Iris pigment epithelial cell (primary cell): Measurements from ENCODE around the gene DSCAML1.

ENCODE experiments used
- DNase-seq: peaks from one replicate; pipeline ENCODE4 v3.0.0-alpha.2; 2011; ENCODE audit warnings: low read depth

Gene DSCAML1

DNA sequence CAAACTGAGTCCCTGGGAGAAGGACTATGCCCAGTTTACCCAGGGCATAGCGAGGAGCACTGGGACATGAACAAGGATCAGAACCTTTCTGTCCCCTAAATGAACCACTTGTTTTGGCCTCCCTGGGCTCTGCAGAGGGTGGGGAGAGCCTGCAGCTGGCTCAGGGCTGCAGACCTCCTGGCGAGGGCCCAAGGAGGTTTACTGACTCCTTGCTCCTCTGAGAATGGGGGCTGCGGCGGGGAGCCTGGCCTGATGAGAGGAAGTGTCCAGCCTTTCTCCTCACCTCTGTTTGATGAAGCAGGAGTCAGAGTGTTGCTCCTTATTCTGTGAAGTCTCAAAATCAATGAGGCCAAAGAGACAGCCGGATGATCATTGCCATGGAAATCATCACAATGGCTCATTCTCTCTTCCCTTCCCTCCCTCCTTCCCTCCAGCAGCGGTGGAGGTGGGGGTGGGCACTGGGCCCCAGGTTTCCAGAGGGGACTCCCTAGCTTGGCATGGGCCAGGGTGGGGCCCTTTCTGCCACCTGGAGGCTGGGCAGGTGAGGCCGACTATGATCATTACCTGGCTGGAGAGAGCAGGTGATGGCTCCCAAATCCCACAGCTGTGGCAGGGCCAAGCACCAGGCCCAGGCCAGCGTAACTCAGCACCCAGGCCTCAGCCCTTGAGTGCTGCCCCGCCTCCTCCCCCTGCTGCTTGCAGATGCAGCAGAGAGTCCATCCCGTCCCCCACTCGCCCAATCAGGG lies 299.6 kb downstream of the DSCAML1 start:
- no peak for DNase-seq

DNA sequence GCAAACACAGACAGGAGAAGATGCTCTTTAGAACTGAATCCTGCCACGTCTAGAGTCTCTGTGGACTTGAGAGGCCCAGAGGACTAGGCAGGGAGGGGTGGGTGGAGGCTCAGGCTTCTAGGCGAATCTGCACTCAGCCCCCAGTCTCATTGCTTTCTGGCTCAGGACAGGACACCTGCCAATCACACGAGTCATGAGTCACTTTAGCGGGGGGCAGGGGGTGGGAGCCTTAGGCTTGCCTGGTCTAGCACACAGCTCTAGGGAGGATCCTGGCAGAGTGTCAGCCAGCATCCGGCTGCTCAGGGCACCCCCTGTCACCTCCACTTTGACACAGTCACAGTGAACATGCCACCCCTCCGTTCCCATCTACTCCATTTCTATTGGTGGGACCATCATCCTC lies 301.7 kb downstream of the DSCAML1 start:
- no peak for DNase-seq

DNA sequence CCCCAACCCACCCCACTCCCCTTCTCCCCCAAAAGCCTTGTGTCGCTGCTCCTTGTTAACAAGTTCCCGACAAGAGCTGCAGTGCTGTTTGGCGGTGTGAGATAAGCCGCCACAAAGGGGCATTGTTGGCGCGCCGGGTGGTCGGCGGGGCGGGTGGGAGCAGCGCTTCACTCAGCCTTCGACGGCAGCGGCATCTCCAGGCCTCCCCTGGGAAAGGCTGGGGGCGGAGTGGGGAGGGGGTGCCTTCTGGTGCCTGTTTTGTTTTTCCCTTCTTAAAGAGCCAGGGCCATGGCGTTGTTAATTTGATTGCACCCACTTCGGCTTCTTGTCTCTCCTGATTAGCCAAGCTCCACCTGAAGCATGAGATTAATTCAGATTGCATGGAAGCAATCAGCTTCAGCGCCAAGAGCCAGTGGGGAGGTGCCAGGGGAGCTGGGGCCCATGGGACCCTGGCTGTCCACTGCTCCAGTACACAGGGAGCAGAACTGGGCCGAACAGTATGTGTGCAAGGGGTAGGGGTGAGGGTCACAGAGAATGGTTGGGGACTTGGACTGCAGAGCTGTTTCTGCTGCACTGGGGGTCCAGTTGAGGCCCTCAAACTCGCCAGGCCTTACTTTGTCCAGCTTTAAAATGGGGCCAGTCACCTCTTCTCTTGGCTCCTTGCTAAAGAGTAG lies 304.3 kb downstream of the DSCAML1 start:
- no peak for DNase-seq

DNA sequence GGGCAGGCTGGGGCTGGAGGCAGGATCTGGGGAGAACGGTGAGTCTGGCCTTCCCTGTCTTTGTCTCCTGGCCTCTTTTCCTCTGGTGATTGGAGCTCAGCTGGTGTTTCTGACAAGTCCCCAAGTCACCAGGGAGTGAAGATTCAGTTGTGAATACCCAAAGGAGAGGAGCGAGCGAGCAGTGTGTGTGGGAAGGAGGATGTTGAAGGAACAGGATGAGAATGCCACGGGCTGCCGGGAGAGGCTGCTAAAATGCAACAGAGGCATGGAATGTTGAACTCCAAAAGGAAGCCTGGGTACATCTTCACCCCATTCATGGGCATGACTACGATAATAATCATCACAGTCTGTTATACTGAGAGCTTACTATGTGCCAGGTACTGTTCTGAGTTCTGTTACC lies 306.1 kb downstream of the DSCAML1 start:
- no peak for DNase-seq

DNA sequence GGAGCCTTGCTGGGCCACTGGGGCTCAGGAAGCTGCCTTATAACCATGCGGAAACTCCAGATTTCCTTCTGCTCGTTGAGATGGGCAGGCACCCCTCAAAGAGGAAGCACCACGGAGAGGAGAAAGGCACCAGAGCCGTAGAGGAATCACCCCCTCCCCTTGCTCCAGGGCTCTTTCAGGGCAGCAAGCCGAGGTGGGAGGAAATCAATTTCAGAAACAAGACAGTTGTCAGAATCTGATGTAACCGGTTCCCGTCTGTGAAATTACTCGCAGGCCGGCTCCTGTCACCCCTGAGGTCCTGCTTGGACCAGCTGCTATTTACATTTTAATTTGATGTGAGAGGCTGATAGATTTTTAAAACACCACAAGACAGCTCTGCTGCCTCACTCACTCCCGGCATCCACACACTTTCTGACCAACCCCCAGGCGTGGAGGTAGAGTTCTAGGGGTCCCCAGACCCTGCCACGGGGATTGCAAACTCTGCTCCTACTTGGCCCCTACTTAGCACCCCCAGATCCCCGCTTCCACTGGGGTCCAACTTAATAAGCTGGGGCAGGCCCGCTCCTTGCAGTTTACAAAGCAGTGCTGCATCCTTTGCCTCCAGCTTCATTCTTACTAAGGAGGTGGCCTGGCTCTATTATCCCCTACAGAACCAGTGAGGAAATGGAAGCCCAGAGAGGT lies 306.9 kb downstream of the DSCAML1 start:
- DNase-seq, result no peak

DNA sequence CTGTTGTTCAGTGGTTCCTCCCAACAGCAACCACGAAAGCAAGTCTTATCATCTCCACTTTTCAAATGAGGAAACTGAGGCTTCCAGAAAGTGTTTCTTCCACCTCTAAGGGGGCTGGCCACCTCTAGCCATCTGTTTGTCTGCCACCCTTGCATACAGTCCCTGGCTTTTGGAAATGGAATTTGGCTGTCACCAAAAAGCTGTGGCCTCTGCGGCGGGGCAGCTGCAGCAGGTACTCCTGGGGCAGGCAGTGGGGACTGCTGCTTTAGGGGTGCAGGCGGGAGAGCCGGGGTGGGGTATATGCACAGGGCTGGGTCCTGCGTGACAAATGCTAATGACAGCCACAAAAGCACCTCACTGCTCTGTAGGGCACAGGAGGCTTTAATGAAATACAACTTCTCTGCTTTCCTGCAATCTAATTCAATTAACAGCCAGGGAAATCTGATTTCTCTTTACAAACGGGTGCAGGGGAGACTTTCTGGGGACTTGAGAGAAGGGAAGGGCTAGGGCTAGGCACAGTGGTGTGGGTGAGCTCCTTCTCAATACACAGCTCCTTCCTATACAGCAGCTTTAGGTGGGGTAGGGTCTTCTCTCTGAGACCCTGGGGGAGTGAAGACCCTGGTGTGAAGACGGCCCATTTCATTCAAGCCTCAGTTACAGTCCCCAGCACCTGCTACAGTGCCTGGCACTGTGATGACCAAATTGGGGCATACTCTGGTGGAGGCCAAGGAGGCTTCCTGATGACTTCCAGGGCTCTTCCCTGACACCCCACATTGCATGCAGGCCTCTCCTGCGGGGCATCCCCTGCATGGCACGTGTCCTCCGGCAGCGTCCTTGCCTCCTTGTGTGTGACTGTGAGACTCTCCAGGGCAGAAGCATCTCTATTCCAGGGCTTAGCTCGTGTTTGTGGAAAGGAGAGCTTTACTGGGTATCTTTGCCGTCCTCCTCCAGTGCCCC lies 307.7 kb downstream of the DSCAML1 start:
- no peak for DNase-seq

DNA sequence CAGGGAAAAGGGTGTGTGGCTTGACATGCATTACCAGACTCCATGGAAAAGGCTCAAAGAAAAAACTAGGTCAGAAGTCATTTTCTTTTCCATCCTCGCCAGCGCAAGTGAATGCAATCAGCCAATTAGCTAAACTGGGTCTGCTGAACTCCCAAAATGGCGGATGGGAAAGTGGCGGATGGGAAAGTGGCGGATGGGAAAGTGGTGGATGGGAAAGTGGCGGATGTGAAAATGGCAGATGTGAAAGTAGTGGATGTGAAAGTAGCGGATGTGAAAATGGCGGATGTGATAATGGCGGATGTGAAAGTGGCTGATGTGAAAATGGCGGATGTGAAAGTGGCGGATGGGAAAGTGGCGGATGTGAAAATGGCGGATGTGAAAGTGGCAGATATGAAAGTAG lies 311.0 kb downstream of the DSCAML1 start:
- DNase-seq, result no peak

DNA sequence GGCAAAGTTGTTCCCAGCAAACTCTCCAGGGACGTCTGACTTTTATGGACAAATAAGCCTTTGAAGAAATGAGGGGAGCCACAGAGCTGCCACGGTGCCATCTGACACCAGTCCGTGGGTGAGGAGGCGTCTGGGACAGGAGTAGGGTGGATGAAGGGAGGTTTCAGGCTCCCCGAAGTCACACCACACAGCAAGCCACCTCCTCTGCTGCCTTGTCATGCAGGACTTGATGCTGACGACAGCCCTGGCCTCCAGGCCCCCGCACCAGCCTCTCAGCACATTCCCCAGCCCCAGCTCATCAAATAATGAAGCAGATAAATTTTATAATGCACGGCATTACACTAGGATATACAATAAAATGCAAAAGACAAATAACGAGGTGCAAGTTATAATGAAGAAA lies 312.9 kb downstream of the DSCAML1 start:
- no peak for DNase-seq

DNA sequence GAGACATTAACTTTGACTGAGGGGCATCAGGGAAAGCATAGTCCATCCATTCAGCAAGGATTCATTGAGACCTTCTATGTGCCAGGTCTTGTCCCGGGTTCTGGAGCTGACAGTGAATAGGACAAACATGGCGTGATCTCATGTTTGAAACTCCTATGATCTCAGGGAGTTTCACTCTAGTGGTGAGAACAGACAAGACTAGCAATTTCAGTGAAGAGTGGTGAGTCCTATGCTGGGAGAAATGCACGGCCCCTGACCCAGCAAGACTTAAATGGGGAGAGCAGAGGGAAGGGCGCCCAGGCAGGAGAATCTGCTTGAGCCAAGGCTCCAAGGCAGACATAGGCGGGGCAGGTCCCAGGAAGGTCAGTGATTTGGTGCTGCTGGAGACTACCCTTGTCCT lies 313.6 kb downstream of the DSCAML1 start:
- DNase-seq, result no peak

DNA sequence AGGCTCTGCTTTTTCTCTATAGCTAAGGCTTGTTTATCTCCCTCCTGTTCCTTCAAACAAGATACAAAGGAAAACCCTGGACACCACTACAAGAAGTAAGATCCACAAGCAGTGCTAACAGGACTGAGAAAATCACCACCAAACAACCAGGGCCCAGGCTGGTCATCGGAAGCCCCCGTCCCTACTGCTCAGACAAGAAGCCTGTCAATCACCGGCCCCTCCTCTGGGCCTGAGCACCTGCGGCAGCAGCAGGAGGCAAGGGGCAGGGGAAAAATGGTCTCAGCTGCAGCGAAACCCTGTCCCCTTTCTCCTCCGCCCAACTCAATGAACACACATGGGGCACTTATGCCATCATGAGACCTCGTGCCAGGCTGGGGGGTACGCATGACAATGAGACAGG lies 314.1 kb downstream of the DSCAML1 start:
- DNase-seq, result no peak

DNA sequence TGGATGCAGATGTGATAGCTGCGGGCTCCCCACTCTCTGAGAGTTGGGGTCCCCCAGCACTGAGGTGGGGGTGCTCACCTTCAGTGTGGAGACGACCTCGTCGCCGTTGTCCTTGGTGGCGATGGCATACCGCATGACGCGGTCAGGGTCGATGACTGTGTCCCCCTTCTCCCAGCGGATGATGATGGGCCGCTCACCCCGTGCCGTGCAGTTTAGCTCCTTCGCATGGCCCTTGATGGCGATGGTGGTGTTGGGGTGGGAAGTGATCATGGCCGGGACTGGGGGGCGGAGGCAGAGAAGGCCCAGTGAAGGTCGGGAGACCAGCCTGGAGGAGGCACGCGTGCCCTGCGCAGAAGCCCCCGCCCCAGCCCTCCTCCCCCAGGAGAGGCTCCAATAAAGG lies 315.1 kb downstream of the DSCAML1 start:
- DNase-seq, result no peak

DNA sequence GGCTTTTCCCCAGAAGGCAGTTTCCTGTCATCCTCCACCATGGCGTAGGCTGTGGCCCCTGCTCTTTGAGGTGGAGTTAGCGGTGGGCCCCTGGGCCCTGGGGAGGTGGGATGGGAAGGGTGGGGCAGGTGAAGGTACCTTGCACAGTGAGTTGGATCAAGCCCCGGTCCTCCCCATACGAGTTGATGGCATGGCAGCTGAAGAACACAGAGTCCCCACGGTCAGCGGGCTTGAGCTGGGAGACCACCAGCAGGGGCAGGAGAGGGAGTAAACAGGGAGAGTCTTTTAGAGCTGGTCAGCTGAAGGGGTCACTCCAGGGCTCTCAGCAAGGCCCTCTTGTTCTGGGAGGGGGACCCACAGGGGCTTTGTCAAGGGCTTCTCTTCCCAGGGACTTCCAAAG lies 316.0 kb downstream of the DSCAML1 start:
- DNase-seq, result no peak

DNA sequence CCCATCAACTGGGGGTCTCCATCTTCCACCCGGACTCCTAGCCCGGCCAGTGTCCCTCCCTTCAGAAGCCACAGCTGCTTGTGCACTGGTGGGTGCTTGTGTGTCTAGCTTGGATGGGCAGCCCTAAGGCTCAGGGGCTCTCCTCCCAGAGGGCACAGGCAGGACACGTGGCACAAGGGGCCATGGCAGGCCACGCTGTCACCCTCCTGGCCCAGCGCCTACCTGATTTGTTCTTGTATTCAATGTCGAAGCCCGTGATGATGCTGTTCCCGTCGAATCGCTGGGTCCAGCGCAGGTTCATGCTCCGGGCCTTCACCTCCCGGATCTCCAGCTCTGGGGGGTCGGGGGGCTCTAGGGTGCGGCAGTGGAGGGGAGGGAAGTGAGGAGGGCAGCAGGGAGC lies 316.8 kb downstream of the DSCAML1 start:
- no peak for DNase-seq

DNA sequence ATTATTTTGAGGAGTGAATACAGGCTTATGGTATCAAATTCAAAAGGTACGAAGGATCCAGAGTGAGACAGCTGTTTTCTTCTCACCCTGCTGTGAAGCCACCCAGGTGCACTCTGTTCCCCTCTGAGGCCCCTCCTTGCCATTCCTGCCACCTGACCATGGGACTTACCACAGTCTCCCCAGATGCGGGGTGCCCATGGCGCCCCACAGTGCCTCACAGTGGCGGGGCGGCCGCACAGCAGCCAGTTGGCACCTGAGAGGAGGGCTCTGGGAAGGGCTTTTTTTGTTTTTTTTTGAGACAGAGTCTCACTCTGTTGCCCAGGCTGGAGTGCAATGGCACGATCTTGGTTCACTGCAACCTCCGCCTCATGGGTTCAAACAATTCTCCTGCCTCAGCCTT lies 317.6 kb downstream of the DSCAML1 start:
- DNase-seq, result no peak

DNA sequence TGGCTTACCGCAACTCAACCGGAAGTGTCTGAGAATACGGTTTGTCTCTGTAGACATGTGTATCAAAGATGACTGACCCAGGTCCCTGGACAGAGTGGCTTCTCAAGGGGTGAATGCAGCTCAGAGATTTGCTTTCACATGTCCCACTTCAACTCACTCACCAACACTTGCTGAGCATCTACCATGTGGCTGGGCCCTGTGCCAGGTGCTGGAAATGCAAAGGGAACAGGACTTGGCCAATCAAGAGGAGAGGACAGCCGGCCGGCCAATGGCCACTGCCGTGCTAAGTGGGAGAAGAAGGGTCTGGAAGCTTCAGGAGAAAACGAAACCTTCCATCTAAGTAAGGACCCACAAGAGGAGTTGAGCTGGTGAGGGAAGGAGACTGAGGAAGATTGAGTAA lies 318.1 kb downstream of the DSCAML1 start:
- DNase-seq, result no peak

DNA sequence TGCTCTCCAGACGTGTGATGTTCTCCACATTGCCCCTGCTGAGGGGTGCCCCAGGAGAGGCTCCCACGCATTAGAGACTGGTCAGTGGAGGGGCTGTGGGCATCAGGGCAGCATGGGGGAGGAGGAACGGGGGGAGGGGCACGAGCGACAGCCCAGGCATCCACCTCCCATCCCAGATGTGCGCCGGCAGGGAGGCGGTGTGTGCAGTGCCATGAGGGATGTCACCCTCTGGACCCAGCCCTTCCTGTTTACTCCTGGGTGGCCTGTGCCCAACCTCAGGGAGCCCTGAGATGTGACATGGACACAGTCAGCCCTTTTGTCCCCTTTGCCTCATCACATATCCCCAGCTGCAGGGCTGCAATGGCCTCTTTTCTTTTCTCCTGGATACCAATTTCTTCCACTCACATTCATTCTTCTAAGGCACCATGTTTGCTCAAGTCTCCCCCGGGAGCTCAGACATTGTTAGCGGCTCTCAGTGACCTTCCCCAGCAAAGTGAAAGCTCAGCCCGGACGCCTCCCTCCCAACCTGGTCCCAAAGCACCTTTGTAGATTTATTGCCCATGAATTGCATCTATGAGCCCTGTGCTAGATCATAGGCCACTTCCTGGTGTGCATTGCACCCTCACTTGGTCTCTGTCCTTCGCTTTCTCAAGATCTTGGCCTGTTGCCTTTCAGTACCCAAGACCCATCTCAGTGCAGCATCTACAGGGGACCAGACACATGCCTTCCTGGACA lies 318.7 kb downstream of the DSCAML1 start:
- no peak for DNase-seq

DNA sequence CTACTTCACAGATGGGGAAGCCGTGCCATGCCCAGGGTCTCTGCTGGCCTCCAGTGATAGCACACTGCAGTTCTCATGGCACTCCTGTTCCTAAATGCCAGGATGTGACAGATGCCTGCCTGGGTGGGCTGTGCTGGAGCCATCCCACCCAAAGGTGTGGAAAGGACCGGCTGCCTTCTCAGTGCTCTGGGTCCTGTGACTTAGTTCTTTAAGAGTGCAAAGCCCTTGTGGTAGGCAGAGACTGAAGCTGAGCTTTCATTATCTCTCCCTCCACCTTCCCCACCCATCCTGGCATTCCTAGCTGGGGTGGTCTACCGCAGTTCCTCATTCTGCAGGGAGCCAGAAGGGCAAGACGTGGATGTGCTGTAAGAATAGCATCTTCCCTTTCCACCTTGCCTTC lies 319.3 kb downstream of the DSCAML1 start:
- no peak for DNase-seq

DNA sequence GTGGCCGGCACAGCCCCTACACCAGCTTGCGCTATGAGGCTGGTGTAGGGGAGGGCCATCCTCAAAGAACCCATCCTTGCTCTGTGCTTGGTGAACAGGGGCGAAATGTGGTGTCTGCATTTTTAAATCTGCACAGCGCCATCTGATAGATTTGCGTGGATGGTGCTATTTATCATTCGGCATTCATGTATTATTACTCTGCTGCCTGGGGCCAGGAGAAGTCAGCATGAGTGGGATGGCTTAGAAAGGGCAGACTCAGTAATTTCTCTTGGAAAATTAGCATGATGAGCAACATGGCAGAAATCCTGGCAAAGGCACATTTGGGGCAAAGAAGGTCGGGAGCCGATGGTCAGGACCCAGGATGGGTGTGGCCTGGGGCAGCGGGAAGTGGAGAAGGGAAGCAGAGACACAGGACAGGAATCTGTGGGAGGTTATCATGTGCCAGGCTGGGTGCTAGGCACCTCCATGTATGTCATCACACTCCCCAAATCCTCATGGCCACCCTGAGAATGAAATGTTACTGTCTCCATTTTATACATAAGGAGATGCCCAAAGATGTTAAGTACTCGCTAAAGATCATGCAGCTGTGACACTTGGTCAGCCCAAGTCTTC lies 320.4 kb downstream of the DSCAML1 start:
- DNase-seq, result no peak

DNA sequence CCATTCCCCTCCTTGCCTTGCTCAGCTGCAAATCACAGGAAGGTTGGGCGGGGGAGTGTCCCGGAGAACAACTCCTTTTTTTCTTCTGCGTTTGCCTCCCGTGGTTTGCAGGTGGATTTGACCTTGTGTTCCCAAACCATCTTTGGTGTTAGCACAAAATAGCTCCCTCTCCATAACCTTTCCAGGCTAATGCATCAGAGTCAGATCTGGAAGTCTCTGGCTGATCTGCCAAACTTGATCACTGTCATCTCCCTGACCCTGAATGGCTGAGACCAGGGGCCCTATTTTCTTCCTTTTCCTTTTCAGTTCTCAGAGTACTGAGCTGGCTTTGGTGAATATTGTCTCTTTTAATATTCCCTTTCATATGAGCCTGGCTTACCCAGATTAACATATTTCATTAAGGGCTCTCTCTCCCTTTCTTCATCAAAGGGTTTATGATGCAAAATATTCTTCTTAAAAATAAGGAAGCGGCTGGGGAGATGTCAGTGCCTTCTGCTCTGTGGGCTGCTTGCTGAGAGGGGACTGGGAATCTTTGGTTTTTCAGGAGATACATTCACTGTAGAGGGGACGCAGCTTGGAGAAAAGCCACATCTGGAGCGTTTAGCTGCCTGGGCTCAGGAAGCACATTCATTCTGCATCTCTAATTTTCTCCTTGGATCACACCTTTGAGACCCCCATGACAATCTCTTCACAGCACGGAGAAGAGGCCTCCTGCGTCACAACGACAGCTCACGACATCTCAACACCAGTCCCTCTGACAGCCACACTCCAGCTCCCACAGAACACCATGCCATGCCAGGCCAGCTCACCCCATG lies 321.1 kb downstream of the DSCAML1 start:
- DNase-seq, result no peak

DNA sequence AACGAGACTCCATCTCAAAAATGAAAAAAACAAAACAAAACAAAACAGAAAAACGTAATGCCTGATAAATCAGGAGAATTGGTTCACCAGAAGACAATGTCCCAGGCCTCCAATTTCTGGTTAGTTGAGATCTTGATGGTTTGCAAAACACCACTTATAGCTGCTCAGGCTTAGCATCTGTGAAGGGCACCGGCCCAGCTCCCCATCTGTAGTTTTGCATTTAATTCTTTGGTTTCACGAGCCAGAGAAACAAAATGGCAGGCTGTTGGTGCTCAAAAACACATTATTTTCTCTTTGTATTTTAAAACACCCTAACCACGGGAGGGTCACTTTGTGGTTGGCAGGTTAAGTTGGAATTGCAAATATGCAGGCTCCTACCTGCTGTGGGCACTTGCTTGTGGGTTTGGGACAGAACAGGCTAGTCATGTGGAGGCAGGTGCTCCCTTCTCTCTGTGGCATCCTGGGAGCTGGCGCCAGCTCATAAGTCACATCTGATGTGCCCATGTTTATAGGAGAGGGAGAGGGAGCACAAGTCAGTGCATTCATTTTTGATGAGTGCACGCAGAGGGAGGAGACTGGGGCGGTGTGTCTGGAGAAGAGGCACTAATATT lies 323.4 kb downstream of the DSCAML1 start:
- DNase-seq, result no peak
